Stomach (tissue), 4 donors: ENCODE measurements around the gene ABCA5.

Experiments
- CTCF ChIP-seq, 7 experiments: fragments of 450-650 bp in 4 of 7; fragments of 200-600 bp in 3 of 7; sonication (generic) in 3 of 7; IDR thresholded peaks; one replicate each; pipeline ENCODE4 v1.5.1; 2016 to 2019; ENCODE audit warnings: antibody characterized with exemption in 7 of 7, control low read depth in 2 of 7, mild to moderate bottlenecking in 1 of 7
- POLR2A ChIP-seq, 4 donors: fragments of 450-650 bp; IDR thresholded peaks; one replicate each; pipeline ENCODE4 v1.6.1; 2016; ENCODE audit warnings: antibody characterized with exemption in 4 of 4, control low read depth in 2 of 4, mild to moderate bottlenecking in 1 of 4, moderate library complexity in 1 of 4
- POLR2AphosphoS5 ChIP-seq, 3 donors: sonication (generic); formaldehyde crosslinking; IDR thresholded peaks; one replicate each; pipeline ENCODE4 v1.6.1; 2016; ENCODE audit warnings: antibody characterized with exemption in 3 of 3

- no peak for TF ChIP-seq CTCF (IDR thresholded peaks at IDR 0.05)
- TF ChIP-seq POLR2A (IDR thresholded peaks at IDR 0.05): no peak
- TF ChIP-seq POLR2AphosphoS5 (IDR thresholded peaks at IDR 0.05): no peak
Observed at GRCh38 chr17:69305177-69305576, 21.8 kb downstream of the ABCA5 start.
